ENCODE data around the gene PTGDS.

- TF ChIP-seq CTCF (IDR thresholded peaks at IDR 0.05; ENCODE audit: low read depth, low read length) = no peak
- no peak for TF ChIP-seq EZH2phosphoT487 (IDR thresholded peaks at IDR 0.05; ENCODE audit: low read depth)
Measured at GRCh38 chr9:137007108-137007815, 30.0 kb downstream of the PTGDS start.

Data from OCI-LY3 (cell line).